Activated CD4-positive, alpha-beta T cell treated with anti-CD3 and anti-CD28 coated beads for 1 hour (primary cell): Measurements from ENCODE around the gene ZC3HAV1.
"Not testable (repeated sequence)": the region's sequence is repeated elsewhere in the genome, so short reads cannot be mapped to it uniquely, and the experiment has no call there.

ENCODE experiments used
- DNase-seq: peaks from one replicate; pipeline ENCODE4 v3.0.0-alpha.2; 2020

The ZC3HAV1 gene

DNA sequence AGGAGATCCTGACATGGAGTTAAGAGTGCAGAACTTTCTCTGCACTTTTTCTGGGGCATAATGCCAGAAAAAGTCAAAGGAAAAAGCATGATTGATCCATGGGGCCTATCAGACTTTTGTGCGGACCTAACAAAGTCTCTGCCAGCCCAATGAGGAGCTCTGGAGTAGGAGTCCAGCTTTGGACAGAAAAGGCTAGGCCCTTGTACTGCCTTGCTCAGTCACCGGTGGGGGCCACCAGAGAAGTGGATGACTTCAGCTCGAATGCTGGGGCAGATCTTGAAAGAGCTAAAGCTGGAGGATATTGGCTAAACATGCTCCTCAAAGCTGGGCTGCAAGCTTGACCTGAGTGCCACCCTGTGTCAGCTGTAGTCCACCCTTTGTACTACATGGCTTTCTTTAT is 2.8 kb upstream of the ZC3HAV1 start:
- no peak for DNase-seq

DNA sequence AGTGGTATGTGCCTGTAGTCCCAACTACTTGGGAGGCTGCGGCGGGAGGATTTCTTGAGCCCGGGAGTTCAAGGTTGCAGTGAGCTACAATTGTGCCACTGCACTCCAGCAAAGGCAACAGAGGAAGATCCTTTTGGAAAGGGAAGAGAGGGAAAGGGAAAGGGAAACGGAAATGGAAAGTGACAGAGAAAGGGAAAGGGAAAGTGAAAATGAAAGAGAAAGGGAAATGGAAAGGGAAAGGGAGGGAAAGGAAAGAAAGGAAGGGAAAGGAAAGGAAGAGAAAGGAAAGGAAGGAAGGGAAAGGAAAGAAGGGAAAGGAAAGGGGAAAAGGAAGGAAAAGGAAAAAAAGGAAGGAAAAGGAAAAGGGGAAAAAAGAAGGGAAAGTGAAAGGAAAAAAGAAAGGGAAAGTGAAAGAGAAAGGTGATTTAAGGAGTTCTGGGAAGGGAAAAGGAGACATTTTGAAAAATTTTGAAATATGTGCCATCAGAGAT is 2.3 kb upstream of the ZC3HAV1 start:
- DNase-seq: no peak

DNA sequence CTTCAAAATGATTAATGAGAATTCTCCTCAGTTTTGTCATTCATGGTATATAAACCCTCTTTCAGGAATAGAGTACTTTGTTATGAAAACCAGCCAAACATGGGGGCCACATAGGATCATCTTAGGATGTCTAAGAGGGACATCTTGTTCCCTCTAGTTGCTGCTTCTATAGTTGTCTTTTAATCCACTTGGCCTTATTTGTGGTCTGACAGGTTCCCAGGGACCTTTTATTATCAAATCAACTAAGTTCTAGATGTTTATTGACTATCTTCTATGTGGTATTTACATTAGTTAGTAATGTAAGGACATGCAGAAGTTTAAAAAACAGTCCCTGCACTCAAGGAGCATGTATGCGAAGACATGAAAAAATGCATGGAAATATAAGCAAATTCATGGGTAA is 1.6 kb upstream of the ZC3HAV1 start:
- no peak for DNase-seq

DNA sequence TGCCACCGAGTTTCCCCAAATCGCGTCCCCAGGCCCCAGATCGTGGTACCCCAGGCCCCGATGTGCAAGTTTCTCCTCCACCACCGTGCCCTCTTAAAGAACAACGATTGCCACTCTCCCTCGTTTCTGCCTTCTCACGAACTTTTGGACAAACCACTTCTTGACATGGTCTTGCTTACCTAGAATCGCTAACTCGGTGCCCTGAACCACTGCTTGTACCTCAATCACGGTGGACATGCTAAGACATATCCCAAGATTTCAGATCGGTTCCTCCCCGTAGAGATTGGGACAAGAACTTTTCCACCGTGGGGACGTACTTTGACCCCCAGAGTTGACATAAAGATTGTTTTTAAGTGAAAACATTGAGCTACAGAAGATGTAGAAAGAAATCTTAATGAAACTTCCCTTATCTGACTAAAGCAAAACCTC is 477 bp upstream of the ZC3HAV1 start:
- DNase-seq: no peak

DNA sequence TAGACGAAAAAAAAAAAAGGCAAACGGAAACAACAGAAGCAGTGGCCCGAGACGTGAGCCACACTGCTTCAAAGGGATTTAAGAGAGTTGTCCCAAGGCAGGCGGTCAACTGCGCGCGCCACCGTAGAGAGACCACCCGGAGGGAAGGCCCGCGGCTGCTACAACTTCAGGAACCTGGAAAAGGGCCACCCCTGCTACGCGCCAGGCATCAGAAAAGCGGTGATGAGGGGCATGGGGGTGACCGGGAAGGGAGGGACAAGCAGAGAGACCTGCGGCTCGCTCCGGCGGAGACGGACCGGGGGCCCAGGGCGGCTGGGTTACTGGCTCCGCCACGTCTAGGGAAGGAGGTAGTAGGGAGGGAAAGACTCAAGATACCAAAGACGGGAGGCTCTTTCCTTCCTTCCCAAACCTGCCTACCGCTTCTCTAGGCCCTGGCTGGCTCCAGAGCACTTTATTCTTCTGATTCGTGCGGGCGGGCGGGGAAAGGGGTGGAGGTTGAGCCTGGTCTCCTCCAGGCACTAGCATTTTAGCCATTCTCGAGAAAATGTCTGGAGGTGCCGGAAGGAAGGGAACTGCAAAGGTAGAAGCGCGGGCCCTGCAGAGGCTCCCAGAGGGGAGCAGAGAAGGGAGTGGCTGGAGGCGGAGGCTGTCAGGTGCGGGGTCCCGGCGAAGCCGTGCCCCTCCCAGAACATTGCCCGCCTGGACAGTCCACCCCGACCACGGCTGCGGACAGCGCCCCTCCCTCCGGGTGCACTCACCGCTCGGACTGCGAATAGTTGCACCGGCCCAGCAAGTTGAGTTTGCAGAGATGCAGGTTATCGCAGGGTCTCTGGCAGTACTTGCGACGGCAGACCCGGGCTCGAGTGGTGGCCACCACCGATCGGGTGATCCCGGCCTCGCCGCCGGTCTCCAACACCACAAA is 993 bp downstream of the ZC3HAV1 start:
- no peak for DNase-seq

DNA sequence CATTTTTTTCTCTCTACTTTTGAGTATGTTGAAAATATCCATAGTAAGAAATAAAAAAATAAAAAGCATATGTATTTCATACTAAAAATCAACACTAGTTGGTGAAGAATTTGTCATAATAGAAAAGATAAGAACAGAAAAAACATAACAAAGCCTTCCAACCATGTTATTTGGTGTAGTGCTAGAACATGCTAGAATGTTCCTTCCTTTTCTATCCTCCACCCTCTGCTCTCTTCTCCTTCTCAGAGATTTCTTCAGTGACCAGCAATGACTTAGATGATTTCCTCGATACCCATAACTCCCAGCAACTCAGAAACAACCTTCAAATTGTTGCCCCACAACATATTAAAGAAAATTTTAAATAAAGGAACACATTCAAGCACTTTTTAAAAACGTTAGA is 2.6 kb downstream of the ZC3HAV1 start:
- DNase-seq: no peak

DNA sequence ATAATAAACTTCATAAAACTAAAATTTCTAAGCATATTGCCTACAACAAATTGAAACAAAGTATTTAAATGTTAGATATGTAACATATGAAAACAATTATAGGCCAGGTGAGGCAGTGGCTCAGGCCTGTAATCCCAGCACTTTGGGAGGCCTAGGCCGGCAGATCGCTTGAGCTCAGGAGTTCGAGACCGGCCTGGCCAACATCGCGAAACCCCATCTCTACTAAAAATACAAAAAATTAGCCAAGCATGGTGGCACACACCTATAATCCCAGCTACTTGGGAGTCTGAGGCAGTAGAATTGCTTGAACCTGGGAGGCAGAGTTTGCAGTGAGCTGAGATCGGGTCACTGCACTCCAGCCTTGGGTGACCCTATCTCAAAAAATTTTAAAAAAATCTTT is 3.3 kb downstream of the ZC3HAV1 start:
- not testable (repeated sequence) for DNase-seq

DNA sequence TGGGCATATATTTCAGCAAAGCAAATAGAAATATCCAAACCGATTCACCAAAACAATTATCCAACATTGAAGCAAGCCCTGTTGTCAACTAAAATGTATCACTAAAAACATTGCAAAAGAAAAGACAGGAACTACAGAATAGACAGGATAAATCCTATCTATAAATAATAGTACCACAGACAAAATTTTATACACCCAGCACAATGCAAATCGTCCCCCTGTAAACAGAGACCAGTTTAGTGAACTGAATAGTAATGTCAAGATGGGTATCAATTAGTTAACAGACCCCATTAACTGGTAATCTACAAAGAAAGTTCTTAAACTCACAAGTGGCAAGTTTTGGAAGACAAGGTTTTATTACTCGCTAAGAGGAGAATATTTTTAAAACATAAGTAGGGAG is 4.0 kb downstream of the ZC3HAV1 start:
- DNase-seq: no peak

DNA sequence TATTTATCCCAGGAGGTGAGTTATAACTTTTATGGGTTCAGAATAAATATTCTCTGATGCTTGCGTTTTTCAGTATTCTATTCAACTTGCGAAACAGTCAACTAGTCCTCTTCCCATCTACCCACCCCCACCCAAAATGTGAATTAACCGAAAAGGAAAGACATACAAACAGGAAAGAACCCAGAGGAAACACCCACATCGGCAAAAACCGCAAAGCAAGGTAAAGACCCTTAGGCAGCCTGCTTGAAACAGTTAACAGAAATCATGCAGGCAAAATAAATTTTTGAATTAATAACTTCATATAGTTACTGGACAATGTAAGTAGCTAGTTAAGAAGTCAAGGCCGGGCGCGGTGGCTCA is 5.4 kb downstream of the ZC3HAV1 start:
- DNase-seq: no peak

DNA sequence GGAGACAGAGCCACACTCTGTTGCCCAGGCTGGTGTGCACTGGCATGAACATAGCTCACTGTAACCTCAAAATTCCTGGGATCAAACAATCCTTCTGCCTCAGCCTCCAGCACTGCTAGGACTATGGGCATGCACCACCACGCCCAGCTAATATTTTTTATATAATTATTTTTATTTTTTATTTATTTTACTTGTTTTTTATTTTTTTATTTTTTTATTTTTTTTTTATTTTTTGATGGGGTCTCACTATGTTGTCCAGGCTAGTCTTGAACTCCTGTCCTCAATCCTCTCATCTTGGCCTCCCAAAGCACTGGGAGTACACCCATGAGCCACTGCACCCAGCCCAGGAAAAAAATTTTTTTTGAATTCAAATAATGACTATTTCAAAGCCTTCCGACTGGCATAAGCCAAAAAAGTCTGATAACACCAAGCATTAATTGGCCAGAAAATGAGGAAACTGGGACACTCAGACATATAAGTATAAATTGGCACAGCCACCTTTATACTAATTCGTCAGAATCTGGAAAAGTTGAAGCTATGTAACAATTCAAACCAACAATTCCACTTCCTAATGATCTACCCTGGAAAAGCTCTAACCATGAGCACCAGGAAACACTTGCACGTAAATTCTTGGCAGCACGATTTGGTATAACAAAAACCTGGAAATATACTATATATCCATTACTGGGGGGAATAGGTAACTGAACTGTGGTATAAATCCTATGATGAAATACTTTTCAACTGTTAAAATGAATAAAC is 6.3 kb downstream of the ZC3HAV1 start:
- no peak for DNase-seq

DNA sequence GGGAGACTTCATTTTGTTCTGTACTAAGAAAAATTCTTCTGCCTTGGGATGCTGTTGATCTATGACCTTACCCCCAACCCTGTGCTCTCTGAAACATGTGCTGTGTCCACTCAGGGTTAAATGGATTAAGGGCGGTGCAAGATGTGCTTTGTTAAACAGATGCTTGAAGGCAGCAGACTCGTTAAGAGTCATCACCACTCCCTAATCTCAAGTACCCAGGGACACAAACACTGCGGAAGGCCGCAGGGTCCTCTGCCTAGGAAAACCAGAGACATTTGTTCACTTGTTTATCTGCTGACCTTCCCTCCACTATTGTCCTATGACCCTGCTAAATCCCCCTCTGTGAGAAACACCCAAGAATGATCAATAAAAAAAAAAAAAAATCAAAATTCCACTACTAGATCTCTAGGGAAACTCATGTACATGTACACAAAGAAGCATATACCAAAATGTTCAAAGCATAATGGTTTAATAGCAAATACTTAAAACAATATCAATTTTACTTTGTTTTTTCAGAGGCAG is 7.8 kb downstream of the ZC3HAV1 start:
- DNase-seq: not testable (repeated sequence)

DNA sequence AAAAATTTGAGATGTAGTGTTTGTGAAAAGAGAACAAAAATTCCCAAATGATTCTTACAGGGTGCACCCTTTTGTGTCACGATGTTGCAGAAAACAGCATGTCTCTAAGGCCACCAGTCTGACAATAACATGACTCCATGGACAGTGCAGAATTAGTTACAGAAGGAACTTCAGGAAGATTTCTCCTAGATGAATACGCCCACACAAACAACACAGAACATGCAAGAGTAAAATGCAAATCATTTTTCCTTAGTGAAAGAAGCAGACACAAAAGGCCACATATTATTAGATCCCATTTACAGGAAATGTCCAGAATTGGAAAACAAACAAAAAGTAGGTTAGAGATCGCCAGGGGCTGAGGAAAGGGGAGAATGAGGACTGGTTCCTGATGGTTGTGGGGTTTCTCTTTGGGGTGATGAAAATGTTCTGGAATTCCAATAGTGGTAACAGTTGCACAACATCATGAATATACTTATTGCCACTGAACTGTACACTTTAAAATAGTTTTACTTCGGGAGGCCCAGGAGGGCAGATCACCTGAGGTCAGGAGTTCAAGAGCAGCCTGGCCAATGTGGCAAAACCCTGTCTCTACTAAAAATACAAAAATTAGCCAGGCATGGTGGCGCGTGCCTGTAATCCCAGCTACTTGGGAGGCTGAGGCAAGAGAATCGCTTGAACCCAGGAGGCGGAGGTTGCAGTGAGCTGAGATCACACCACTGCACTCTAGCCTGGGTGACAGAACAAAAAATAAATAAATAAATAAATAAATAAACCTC is 10.2 kb downstream of the ZC3HAV1 start:
- no peak for DNase-seq

DNA sequence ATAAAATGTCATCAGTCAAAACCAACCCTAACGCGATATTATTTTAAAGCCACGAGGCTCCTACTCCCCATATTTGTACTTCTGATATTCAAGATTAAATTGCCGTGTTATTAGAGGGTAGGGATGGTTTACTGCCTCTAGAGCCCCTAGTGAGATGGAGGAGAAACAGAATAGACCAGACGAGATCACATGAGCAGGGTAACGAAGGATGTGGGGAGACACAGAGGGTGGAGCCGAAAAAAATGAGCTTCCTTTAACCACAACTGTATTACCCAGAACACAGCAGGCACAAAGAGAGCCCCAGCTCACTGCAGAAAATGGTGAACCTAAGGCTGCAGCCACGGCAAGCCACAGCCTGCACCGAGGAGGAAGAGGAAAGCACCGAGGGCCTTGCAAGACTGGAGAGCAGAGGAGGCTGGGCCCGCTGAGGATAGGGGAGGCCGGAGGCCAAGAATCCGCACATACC is 14.3 kb downstream of the ZC3HAV1 start:
- peak; percentile 61 for DNase-seq

DNA sequence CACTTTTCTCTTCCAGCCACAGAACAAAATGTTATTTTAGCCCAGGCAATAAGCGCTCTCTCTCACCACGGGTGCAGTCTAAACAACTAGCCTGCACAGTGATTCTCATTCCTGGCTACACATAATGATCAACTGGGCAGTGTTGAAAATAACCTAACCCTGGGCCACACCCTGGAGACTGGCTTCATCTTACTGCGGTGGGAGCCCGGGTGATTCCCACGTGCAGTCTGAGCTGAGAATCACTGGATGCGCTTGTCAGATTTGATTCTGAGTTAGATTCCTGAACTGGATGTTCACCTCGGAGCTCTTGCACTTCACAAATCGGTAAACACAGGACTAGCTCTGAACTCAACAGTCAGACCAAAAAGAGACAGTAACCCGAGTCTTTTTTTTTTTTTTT is 14.9 kb downstream of the ZC3HAV1 start:
- DNase-seq: no peak

DNA sequence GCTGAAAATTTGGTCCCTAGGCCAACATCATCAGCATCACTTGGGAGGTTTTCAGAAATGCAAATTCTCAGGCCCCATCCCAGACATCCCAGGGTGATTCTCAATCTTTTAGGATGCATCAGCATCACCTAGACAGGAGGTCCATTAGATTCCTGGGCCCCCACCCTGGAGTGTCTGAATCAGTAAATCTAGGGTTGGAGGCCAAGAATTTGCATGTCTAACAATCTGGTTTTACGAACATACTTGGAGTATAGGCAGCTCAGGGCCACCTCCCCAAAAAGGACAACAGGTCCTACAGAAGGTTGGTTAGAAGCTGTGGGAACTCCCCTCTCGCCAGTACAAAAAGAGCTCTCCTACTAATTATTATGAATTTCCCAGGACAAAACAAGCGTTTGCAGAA is 15.5 kb downstream of the ZC3HAV1 start:
- no peak for DNase-seq

DNA sequence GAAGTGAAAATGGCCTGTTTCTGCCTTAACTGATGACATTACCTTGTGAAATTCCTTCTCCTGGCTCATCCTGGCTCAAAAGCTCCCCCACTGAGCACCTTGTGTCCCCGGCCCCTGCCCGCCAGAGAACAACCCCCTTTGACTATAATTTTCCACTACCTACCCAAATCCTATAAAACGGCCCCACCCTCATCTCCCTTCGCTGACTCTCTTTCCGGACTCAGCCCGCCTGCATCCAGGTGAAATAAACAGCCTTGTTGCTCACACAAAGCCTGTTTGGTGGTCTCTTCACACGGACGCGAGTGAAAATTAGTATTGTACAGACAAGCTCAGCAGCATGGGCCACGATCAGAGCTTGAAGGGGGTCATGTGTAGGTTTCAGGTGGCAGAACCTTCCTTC is 16.0 kb downstream of the ZC3HAV1 start:
- DNase-seq: not testable (repeated sequence)

DNA sequence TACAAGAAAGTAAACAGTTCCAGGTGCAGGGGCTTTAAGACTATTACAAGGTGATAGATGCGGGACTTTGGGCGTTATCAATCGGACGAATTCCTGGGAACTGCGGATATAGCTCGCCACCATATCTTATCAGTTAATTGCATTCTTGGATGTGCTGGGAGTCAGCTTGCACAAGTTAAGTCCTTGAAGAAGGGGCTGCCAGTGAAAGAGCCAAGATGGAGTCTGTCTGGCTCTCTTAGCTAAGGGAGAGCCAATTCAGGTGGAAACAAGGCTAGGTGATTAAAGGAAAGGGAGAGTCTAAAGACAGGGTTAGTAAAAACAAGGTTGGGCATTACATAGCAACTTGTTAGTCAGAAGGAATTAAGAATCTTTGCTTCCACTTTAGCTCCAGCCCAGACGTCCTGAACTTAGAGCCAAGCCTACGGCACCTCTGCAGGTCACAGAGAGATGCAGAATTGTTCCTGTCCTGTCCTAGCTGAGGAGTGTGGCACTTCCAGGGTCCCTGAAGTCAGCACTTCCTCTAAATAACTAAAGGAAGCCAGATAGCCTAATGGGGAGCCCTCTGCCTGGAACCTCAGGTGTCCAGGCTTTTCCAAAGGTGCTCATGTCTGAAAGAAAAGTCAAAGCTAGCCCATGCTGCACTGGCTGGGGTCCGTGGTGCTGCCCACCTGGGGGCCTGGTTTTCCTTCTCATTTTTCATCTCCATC is 17.3 kb downstream of the ZC3HAV1 start:
- DNase-seq: no peak

DNA sequence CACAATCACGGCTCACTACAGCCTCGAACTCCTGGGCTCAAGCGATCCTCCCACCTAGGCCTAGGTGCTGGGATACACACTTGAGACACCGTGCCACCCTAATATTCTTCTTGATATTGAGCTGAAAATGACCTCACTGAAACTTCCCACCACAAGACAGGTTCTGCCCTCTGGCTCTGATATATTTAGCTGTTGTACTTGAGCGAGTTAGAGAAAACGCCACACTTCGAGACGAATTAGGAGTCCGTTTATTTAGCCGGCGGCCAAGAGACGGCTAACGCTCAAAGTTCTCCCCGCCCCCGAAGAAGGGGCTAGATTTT is 17.9 kb downstream of the ZC3HAV1 start:
- DNase-seq: no peak

DNA sequence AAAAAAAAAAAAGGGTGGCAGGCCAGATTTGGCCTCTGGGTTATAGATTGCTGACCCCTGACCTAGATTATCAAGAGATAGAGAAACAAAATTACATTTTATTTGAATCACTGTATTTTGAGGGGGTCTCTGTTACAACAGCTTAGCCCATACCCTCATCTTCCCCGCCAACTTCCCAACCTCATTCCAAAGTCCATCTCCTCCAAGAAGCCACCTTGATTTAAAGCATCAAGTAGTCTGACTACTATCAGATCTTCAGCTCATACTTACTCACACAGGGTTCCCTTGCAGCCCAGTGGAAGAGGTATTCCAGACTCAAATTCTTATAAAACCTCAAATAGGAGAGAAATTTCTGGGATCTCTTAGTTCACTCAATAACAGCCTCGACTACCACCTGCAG is 20.4 kb downstream of the ZC3HAV1 start:
- no peak for DNase-seq

DNA sequence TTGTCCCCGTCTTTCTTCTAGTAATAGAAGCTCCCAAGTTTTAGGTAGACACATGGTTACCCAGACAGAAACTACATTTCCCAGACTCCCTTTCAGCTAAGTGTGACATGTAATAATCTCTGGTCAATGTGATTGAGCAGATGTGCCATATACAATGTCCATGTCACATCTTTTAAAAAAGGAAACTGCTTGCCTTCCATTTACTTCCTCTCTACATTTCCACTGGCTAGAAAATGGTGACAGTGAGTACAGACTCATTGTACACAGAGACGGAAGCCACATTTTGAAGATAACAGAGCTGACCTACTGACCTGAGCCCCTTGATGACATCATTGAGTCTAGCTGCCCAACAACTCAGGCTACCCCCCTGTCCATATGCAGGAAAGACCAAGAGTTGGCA is 21.3 kb downstream of the ZC3HAV1 start:
- DNase-seq: no peak

DNA sequence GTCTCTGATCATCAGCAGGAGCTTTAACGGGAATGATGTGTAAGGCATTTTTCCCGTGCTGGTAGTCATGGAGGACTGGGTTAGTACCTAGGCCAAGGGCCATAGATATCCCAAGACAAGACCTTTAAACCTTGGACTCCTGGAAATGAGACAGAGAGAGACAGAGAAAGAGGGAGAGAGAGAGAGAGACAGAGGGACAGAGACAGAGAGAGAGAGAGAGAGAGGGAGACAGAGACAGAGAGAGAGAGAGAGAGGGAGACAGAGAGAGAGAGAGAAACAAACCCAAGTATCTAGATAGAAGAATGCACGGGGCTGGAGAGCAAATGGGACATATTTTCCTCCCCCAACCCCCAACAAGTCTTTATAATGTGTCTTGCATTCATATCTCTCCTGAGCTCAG is 22.3 kb downstream of the ZC3HAV1 start:
- DNase-seq: no peak

DNA sequence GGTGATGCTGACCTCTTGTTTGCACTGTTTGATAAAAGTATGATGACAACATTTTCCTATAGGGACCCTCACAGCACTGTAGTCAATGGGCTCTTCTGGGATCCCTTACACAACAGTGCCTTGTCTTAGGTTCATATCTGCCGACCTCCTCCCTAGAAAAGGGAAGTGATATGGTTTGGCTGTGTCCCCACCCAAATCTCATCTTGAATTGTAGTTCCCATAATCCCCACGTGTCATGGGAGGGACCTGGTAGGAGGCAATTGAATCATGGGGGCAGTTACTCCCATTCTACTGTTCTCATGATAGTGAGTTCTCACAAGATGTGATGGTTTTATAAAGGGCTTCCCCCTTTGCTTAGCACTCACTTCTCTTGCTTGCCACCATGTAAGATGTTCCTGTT is 23.1 kb downstream of the ZC3HAV1 start:
- DNase-seq: no peak

DNA sequence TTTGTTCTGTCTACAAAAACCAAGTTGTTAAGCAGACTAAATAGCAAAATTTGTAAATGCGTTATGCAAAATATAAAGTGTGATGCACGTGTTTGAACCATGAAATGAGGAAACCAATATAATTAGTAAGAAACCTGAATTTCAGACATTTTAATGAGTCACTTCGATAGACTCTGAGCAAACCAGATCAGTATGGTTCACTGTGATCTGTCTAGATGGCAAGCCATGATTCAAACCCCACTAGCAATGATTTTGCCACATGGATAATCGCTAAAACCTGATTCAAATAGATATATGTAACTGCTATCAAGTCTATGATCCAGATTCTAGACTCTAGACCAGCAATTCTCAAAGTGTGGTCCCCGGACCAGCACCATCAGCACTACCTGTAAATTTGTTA is 24.8 kb downstream of the ZC3HAV1 start:
- DNase-seq: no peak
